Measurements from ENCODE around the gene PRPSAP2.

- no peak for TF ChIP-seq CTCF (IDR thresholded peaks at IDR 0.05; ENCODE audit: insufficient read depth, low read depth, low read length)
- no peak for TF ChIP-seq EZH2 (IDR thresholded peaks at IDR 0.05; ENCODE audit: insufficient read depth, low read length)
Measured at GRCh38 chr17:18910326-18910725, 52.4 kb downstream of the PRPSAP2 start.
